Stimulated activated CD4-positive, alpha-beta T cell treated with anti-CD3 and anti-CD28 coated beads, TNF-alpha, amount 100 ng/mL, for 48 hours (primary cell): Measurements from ENCODE around the gene TOX2.

Experiments used
- DNase-seq, 3 donors: peaks; one replicate each; pipeline ENCODE4 v3.0.0-alpha.2; 2020; ENCODE audit warnings: low read depth in 3 of 3

Gene TOX2

GRCh38 chr20:43940518-43941225 is 26.0 kb downstream of the TOX2 start:
- no peak for DNase-seq

GRCh38 chr20:43941476-43942200 is 27.0 kb downstream of the TOX2 start:
- DNase-seq = no peak

GRCh38 chr20:43942201-43942590 is 27.5 kb downstream of the TOX2 start:
- no peak for DNase-seq

GRCh38 chr20:43942667-43943285 is 28.1 kb downstream of the TOX2 start:
- no peak for DNase-seq

- DNase-seq = no peak
These were observed 29.1 kb downstream of the TOX2 start for GRCh38 chr20:43943725-43944124.

GRCh38 chr20:43944653-43945235 is 30.1 kb downstream of the TOX2 start:
- DNase-seq = no peak

- no peak for DNase-seq
These were observed 30.9 kb downstream of the TOX2 start for GRCh38 chr20:43945391-43946205.

GRCh38 chr20:43946206-43946491 is 31.5 kb downstream of the TOX2 start:
- DNase-seq = no peak

- DNase-seq = no peak
These were observed 32.1 kb downstream of the TOX2 start for GRCh38 chr20:43946659-43947315.

- DNase-seq = no peak
These were observed 32.7 kb downstream of the TOX2 start for GRCh38 chr20:43947316-43947710.

GRCh38 chr20:43948455-43948854 is 33.8 kb downstream of the TOX2 start:
- no peak for DNase-seq

GRCh38 chr20:43949248-43949647 is 34.6 kb downstream of the TOX2 start:
- no peak for DNase-seq

GRCh38 chr20:43949741-43950618 is 35.3 kb downstream of the TOX2 start:
- DNase-seq = peak; percentile 37 to 62 (median 44)

GRCh38 chr20:43953919-43954592 is 39.4 kb downstream of the TOX2 start:
- no peak for DNase-seq

- DNase-seq = no peak
These were observed 40.0 kb downstream of the TOX2 start for GRCh38 chr20:43954704-43955061.

- peak in 2 of 3 donors; percentile 46 to 50 for DNase-seq
These were observed 40.6 kb downstream of the TOX2 start for GRCh38 chr20:43955062-43955749.

- no peak for DNase-seq
These were observed 41.1 kb downstream of the TOX2 start for GRCh38 chr20:43955750-43956191.

GRCh38 chr20:43957392-43957791 is 42.7 kb downstream of the TOX2 start:
- DNase-seq = no peak

- DNase-seq = no peak
These were observed 44.0 kb downstream of the TOX2 start for GRCh38 chr20:43958626-43959025.
